Glutamatergic neuron (in vitro differentiated cells): Measurements from ENCODE around the gene GAMT. TPM values are rescaled to one million over a fixed set of nuclear protein-coding genes. Genes with fewer than 3 reads are reported as not detected.
A peak's percentile ranks its signal among the peaks of the same experiment; 100 is the strongest.

Experiments used
- DNase-seq: peaks from one replicate; pipeline ENCODE4 v3.0.0; 2022
- H3K27ac Mint-ChIP-seq: one replicate; pipeline ENCODE4 v1.8.0; 2020; ENCODE audit warnings: mild to moderate bottlenecking, mixed read lengths, inconsistent platforms; ENCODE audit not compliant: unreplicated experiment
- H3K27me3 Mint-ChIP-seq: one replicate; pipeline ENCODE4 v1.8.0; 2020; ENCODE audit warnings: mild to moderate bottlenecking, moderate library complexity, mixed read lengths, inconsistent platforms; ENCODE audit not compliant: unreplicated experiment
- H3K36me3 Mint-ChIP-seq: one replicate; pipeline ENCODE4 v1.8.0; 2020; ENCODE audit warnings: mild to moderate bottlenecking, mixed read lengths, inconsistent platforms; ENCODE audit not compliant: unreplicated experiment
- H3K4me1 Mint-ChIP-seq: one replicate; pipeline ENCODE4 v1.8.0; 2020; ENCODE audit warnings: mild to moderate bottlenecking, low read depth, mixed read lengths, inconsistent platforms; ENCODE audit not compliant: unreplicated experiment
- H3K4me3 Mint-ChIP-seq: one replicate; pipeline ENCODE4 v1.8.0; 2020; ENCODE audit warnings: mild to moderate bottlenecking, mixed read lengths, inconsistent platforms; ENCODE audit not compliant: unreplicated experiment
- H3K9me3 Mint-ChIP-seq: one replicate; pipeline ENCODE4 v1.8.0; 2020; ENCODE audit warnings: mild to moderate bottlenecking, moderate library complexity, mixed read lengths, inconsistent platforms; ENCODE audit not compliant: unreplicated experiment
- total RNA-seq: library from RNA; stranded (reverse); fragmentation: NEBNext Ultra II Directional; extraction: Animal tissue kit (Norgen Biotek cat#: 25700); gene quantifications from one replicate; pipeline ENCODE4 v1.2.1, GENCODE V29; 2021; ENCODE audit not compliant: unreplicated experiment
- TF ChIP-seq, protein P1 (sequence below): fragments of 200-600 bp; sonication (generic); IDR thresholded peaks from one replicate; pipeline ENCODE4 v1.5.0; 2021; ENCODE audit not compliant: partially characterized antibody, unreplicated experiment

GAMT gene
- total RNA-seq, 1 donor from 2014 or later = 17.9 TPM

DNA sequence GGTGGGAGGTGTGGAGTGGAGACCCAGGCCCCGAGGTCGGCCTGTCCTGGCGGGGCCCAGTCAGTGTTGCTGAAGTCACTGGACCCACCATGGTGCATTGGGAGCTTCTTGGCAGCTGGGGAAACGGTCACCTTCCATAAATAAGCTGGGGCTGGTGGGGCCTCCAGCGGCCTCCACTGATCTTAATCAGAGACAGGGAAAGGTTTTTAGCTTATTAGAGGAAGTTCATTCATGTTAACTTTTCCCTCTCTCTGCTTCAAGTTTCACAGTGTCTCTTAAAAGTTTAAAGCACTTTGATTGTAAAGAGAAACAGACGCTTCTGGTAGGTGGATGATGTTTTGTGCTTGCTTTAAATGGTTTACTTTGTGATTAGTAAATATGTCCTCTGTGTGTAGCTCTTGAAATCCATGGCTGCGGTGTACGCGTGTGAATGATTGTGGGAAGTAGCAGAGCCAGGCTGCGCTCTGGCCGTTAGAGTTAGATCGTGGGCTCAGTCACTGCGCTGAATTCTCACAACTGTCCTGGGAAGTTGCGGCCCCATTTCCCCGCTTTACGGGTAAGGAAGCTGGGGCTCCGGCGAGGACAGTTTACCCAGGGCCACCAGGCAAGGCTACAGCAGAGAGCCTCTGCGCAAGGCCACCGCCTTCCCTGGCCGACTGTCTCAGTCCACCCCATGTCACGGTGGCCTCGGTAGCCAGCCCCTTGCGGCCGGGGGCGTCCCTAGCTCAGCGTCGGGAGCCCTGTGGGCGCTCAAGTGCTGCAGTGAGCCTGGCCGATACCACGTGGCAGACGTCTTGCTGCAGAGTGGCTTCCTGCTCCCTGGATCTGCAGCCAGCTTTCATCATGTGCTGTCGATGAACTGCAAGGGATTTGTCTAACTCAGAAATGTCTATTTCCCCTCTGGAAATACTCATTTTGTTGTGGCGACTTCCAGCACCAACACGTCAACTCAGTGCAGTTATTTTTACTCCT lies 34.2 kb downstream of the GAMT start:
- H3K4me1 Mint-ChIP-seq = peaks cover 4% of the 10 kb centered on the region
- no peak overlapping the region for H3K4me3 Mint-ChIP-seq
- TF ChIP-seq, protein P1, sequence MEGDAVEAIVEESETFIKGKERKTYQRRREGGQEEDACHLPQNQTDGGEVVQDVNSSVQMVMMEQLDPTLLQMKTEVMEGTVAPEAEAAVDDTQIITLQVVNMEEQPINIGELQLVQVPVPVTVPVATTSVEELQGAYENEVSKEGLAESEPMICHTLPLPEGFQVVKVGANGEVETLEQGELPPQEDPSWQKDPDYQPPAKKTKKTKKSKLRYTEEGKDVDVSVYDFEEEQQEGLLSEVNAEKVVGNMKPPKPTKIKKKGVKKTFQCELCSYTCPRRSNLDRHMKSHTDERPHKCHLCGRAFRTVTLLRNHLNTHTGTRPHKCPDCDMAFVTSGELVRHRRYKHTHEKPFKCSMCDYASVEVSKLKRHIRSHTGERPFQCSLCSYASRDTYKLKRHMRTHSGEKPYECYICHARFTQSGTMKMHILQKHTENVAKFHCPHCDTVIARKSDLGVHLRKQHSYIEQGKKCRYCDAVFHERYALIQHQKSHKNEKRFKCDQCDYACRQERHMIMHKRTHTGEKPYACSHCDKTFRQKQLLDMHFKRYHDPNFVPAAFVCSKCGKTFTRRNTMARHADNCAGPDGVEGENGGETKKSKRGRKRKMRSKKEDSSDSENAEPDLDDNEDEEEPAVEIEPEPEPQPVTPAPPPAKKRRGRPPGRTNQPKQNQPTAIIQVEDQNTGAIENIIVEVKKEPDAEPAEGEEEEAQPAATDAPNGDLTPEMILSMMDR = no peak
- H3K27ac Mint-ChIP-seq = peak overlapping the region; percentile 23
- no peak for DNase-seq
- peaks cover 2% of the 10 kb centered on the region for H3K36me3 Mint-ChIP-seq
- peaks cover 2% of the 10 kb centered on the region for H3K9me3 Mint-ChIP-seq
- no peaks in the 10 kb centered on the region for H3K27me3 Mint-ChIP-seq

DNA sequence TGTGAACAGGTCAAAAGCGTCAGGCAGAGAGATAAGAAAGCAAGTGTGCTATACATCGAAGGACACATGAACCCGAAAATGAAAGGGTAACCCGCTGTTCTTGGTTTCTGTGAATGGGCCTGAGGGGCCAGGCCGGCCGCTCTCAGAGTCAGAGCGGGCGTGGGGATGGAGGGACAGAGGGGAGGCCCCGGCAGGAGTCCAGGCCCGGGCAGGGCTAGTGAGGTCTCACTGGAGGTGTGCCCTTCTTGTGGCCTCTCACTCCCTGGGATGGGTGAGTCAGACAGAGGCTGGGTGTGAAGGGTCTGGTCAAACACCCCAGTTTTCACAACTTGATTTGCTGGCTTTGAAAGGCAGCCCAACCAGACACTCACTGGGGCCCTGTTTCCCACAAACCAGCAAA lies 35.0 kb downstream of the GAMT start:
- no peak for DNase-seq
- Mint-ChIP-seq H3K9me3 (peaks cover 2% of the 10 kb centered on the region), H3K4me1 (peaks cover 10% of the 10 kb centered on the region), H3K27ac (no peak overlapping the region), H3K4me3 (no peak overlapping the region), H3K36me3 (peaks cover 5% of the 10 kb centered on the region), H3K27me3 (no peaks in the 10 kb centered on the region)
- TF ChIP-seq, protein P1 = no peak

DNA sequence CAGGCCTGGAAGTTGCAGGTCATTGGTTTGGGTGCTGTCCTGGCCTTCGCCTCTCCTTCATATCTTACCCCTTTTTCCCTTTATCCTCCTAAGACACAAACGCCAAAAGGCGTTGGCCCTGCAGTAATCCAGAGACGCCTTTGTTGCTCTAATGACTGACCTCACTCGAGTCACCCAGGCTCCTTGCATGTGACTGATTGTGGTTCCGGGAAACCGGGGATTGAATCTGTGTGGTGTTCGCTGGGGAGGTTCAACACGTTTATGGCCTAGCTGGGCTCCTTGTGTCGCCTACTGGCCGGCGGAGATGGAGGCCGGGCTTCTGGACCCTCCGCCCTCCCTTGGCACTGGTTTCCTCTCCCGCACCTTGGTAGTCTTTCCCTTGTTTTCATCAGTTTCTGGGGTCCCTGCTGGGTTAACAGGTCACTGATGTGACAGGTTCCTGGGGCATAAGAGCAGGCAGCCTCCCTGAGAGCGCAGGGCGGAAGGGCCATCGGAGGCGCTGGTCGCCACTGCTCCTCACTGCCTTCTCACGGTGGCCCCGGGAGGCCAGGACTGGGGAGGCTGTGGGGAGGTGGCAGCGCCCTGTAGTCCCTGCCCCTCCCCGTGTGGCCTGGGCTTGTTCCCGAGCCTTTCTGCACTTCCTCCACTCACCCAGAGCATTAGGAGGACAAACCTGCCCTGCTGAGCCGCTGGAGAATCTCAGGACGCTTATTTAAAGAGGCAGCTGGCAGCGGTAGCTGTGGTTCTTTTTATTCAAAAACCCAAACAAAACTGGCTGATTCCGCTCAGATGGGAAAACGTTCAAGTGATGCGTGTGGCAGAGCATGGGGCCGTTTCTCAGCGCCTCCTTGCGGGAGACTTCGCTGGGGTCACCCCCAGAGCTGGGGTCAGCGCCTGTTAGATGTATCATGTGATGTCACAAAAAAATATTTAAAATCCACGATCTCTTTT lies 35.7 kb downstream of the GAMT start:
- Mint-ChIP-seq H3K27ac (no peak overlapping the region), H3K9me3 (peaks cover 2% of the 10 kb centered on the region), H3K36me3 (peaks cover 5% of the 10 kb centered on the region), H3K27me3 (no peaks in the 10 kb centered on the region), H3K4me3 (no peak overlapping the region), H3K4me1 (peaks cover 15% of the 10 kb centered on the region)
- no peak for DNase-seq
- TF ChIP-seq, protein P1 = no peak

DNA sequence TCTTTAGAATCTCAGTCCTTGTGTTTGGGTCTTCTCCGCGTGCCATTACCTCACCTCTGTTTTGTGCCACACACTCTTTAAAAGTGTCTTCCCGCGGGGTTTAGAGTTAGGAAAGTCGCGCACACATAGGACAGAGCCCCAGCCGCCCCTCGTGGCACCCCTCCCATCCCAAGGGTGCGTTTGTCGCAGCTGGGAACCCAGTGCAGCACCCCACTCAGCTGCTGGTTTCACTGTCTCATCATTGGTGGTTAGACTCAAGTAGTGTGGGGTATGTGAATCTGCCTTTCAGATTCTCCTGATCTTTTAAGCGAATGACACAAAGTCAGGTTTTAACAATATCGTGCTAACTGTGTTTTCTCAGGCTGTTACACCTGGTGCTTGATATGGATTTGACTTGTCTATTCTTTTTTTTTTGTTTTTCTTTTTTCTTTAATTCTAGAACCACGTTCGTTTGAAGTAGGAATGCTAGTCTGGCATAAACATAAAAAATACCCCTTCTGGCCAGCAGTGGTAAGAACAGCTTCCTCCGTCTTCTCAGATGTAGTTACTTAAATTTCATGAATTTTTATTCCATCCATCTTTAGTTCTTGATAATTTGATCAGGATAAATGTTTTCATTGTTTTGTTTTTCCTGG lies 37.2 kb downstream of the GAMT start:
- Mint-ChIP-seq H3K9me3 (peaks cover 2% of the 10 kb centered on the region), H3K4me1 (peaks cover 25% of the 10 kb centered on the region), H3K4me3 (peak overlapping the region; percentile 18), H3K27me3 (no peaks in the 10 kb centered on the region), H3K36me3 (peaks cover 5% of the 10 kb centered on the region), H3K27ac (no peak overlapping the region)
- TF ChIP-seq, protein P1 = peak; percentile 57
- DNase-seq = no peak
